H1 (cell line): Measurements from ENCODE around the gene CD4. TPM values are rescaled to one million over a fixed set of nuclear protein-coding genes. Genes with fewer than 3 reads are reported as not detected.

Source experiments
- CTCF ChIA-PET: fragments of 300-600 bp; sonication (Branson Sonifier 250); formaldehyde crosslinking; loops from one replicate; lab custom pipeline; 2021; ENCODE audit not compliant: partially characterized antibody; lab: Charles Lee
- POLR2A ChIA-PET: fragments of 300-600 bp; sonication (Branson Sonifier 250); formaldehyde crosslinking; loops from one replicate; lab custom pipeline; 2021; ENCODE audit warnings: inconsistent platforms; ENCODE audit not compliant: partially characterized antibody; lab: Charles Lee
- DNase-seq, 2 experiments: peaks; one replicate each; pipeline versions ENCODE4 v3.0.0 to v3.0.0-alpha.2; 2010 to 2022; ENCODE audit warnings: low spot score in 2 of 2, low read depth in 1 of 2, mixed read lengths in 1 of 2
- FAIRE-seq: peaks from 2 replicates; lab custom pipeline; 2011; peaks lifted over from hg19 to GRCh38; lab: Jason Lieb, UNC
- H2AFZ ChIP-seq: 2 replicates; pipeline ENCODE4 v1.8.1; 2012; ENCODE audit warnings: low read length, inconsistent platforms
- H2AK5ac ChIP-seq: 2 replicates; pipeline ENCODE4 v1.6.1; 2013; ENCODE audit warnings: low read depth, low read length
- H2BK120ac ChIP-seq: replicated peaks from 2 replicates; pipeline ENCODE3; 2013; ENCODE audit warnings: low read depth, low read length, inconsistent platforms
- H2BK12ac ChIP-seq: 2 replicates; pipeline ENCODE4 v1.6.1; 2013; ENCODE audit warnings: low read depth, low read length
- H2BK15ac ChIP-seq: 2 replicates; pipeline ENCODE4 v1.6.1; 2013; ENCODE audit warnings: low read length
- H2BK20ac ChIP-seq: 2 replicates; pipeline ENCODE4 v1.6.1; 2013; ENCODE audit warnings: low read length
- H2BK5ac ChIP-seq: 2 replicates; pipeline ENCODE4 v1.6.1; 2013; ENCODE audit warnings: low read depth, low read length
- H3K14ac ChIP-seq: 2 replicates; pipeline ENCODE4 v1.6.1; 2013; ENCODE audit warnings: inconsistent platforms; ENCODE audit not compliant: insufficient read length
- H3K18ac ChIP-seq: 2 replicates; pipeline ENCODE4 v1.6.1; 2013; ENCODE audit warnings: low read length; ENCODE audit errors: extremely low read depth
- H3K23ac ChIP-seq: 2 replicates; pipeline ENCODE4 v1.6.1; 2013; ENCODE audit warnings: inconsistent platforms; ENCODE audit not compliant: insufficient read length
- H3K23me2 ChIP-seq: 2 replicates; pipeline ENCODE4 v1.6.1; 2013; ENCODE audit warnings: low read depth, low read length
- H3K27ac ChIP-seq: 2 replicates; pipeline ENCODE4 v1.6.1; 2011; ENCODE audit warnings: low read depth, low read length, inconsistent platforms
- H3K27me3 ChIP-seq, 4 experiments: replicated peaks in 1 of 4; 1 replicate in 1 of 4; 2 replicates in 3 of 4; pipeline versions ENCODE4 v1.6.1 to v1.8.1; 2011 to 2013; ENCODE audit warnings: low read length in 3 of 4, mild to moderate bottlenecking in 3 of 4, inconsistent platforms in 2 of 4, mixed read lengths in 2 of 4, moderate library complexity in 1 of 4; ENCODE audit not compliant: control insufficient read depth in 3 of 4, insufficient read depth in 3 of 4; ENCODE audit errors: extremely low read depth in 1 of 4
- H3K36me3 ChIP-seq, 4 experiments: 2 replicates each; pipeline versions ENCODE4 v1.6.1 to v1.8.1; 2011 to 2013; ENCODE audit warnings: mild to moderate bottlenecking in 4 of 4, low read length in 3 of 4, moderate library complexity in 2 of 4, control low read depth in 1 of 4, inconsistent platforms in 1 of 4; ENCODE audit not compliant: insufficient read depth in 4 of 4, control insufficient read depth in 2 of 4
- H3K4ac ChIP-seq: replicated peaks from 2 replicates; pipeline ENCODE3; 2013; ENCODE audit warnings: low read length, low read depth, mixed read lengths, inconsistent platforms; ENCODE audit not compliant: insufficient read length
- H3K4me1 ChIP-seq, 4 experiments: replicated peaks in 1 of 4; 1 replicate in 1 of 4; 2 replicates in 3 of 4; pipeline versions ENCODE4 v1.6.1 to v1.8.1; 2011 to 2013; ENCODE audit warnings: low read length in 3 of 4, inconsistent platforms in 2 of 4, mixed read lengths in 1 of 4; ENCODE audit not compliant: insufficient read depth in 4 of 4, control insufficient read depth in 3 of 4
- H3K4me2 ChIP-seq, 2 experiments: 2 replicates each; pipeline versions ENCODE4 v1.6.1 to v1.8.1; 2011 to 2013; ENCODE audit warnings: low read depth in 2 of 2, low read length in 2 of 2, control low read depth in 1 of 2, inconsistent platforms in 1 of 2, mild to moderate bottlenecking in 1 of 2; ENCODE audit not compliant: insufficient read depth in 1 of 2
- H3K4me3 ChIP-seq, 4 experiments: fragments of 200-600, 300-600 bp in 1 of 4; sonication (generic), shearing (Covaris generic), sonication (Bioruptor Twin) in 1 of 4; 2 replicates each; pipeline versions ENCODE4 v1.5.1 to v1.8.1; 2011 to 2016; ENCODE audit warnings: low read length in 4 of 4, low read depth in 3 of 4, control low read depth in 2 of 4, inconsistent platforms in 2 of 4, mild to moderate bottlenecking in 2 of 4, mixed read lengths in 1 of 4, moderate library complexity in 1 of 4; ENCODE audit not compliant: insufficient read depth in 2 of 4; ENCODE audit errors: extremely low read depth in 1 of 4
- H3K56ac ChIP-seq: replicated peaks from 2 replicates; pipeline ENCODE3; 2013; ENCODE audit warnings: low read depth, mild to moderate bottlenecking, mixed read lengths, low read length, inconsistent platforms; ENCODE audit not compliant: insufficient read length
- H3K79me1 ChIP-seq: 2 replicates; pipeline ENCODE4 v1.6.1; 2013; ENCODE audit warnings: low read depth, low read length, control low read depth
- H3K79me2 ChIP-seq, 2 experiments: 2 replicates each; pipeline versions ENCODE4 v1.6.1 to v1.8.1; 2012 to 2013; ENCODE audit warnings: low read length in 2 of 2, mild to moderate bottlenecking in 2 of 2, inconsistent platforms in 1 of 2; ENCODE audit not compliant: insufficient read depth in 2 of 2, control insufficient read depth in 1 of 2
- H3K9ac ChIP-seq, 4 experiments: replicated peaks in 1 of 4; 1 replicate in 1 of 4; 2 replicates in 3 of 4; pipeline versions ENCODE4 v1.6.1 to v1.8.1; 2011 to 2013; ENCODE audit warnings: low read depth in 3 of 4, low read length in 3 of 4, control low read depth in 2 of 4, mild to moderate bottlenecking in 2 of 4, moderate library complexity in 2 of 4, inconsistent platforms in 1 of 4; ENCODE audit errors: extremely low read depth in 1 of 4
- H3K9me3 ChIP-seq, 2 experiments: 2 replicates each; pipeline versions ENCODE4 v1.6.1 to v1.8.1; 2012 to 2013; ENCODE audit warnings: mild to moderate bottlenecking in 2 of 2, moderate library complexity in 2 of 2, control low read depth in 1 of 2, inconsistent platforms in 1 of 2, low read depth in 1 of 2, low read length in 1 of 2, mixed read lengths in 1 of 2; ENCODE audit not compliant: insufficient read depth in 2 of 2
- H4K20me1 ChIP-seq, 2 experiments: replicated peaks in 1 of 2; 2 replicates each; pipeline versions ENCODE3 to v1.8.1; 2011 to 2013; ENCODE audit warnings: inconsistent platforms in 2 of 2, low read length in 2 of 2, mild to moderate bottlenecking in 1 of 2; ENCODE audit not compliant: insufficient read depth in 2 of 2, control insufficient read depth in 1 of 2
- H4K5ac ChIP-seq: 2 replicates; pipeline ENCODE4 v1.6.1; 2013; ENCODE audit warnings: low read length, low read depth, mixed read lengths, inconsistent platforms; ENCODE audit not compliant: insufficient read length
- H4K8ac ChIP-seq: 2 replicates; pipeline ENCODE4 v1.8.0; 2013; ENCODE audit warnings: mild to moderate bottlenecking, moderate library complexity, low read length, inconsistent platforms; ENCODE audit not compliant: insufficient read depth; ENCODE audit errors: extremely low read depth
- H4K91ac ChIP-seq: replicated peaks from 2 replicates; pipeline ENCODE3; 2013; ENCODE audit warnings: low read length, mixed read lengths, inconsistent platforms; ENCODE audit not compliant: insufficient read length
- RBBP5 ChIP-seq: IDR thresholded peaks from 2 replicates; pipeline ENCODE4 v1.7.1; 2012; ENCODE audit warnings: low read depth, mild to moderate bottlenecking, inconsistent platforms, low read length, moderate library complexity, borderline replicate concordance
- WGBS, 2 experiments: shearing (Covaris generic) in 1 of 2; methylation state at CpG; one replicate each; pipeline versions ENCODE4 v1.1.6 to v1.1.7; 2013 to 2015; ENCODE audit warnings: low lambda C conversion rate in 2 of 2, mixed read lengths in 2 of 2, inconsistent platforms in 1 of 2, low coverage in 1 of 2, missing lambda C conversion rate in 1 of 2; ENCODE audit not compliant: insufficient replicate concordance in 2 of 2, insufficient coverage in 1 of 2, insufficient read length in 1 of 2; ENCODE audit errors: extremely low coverage in 1 of 2, missing lambda C conversion rate in 1 of 2; 5-methylcytosine and 5-hydroxymethylcytosine counted together
- polyA plus RNA-seq, 7 experiments: library from polyadenylated mRNA; depleted of rRNA in 3 of 7; stranded (reverse) in 5 of 7; unstranded in 2 of 7; fragments of >200 nt in 5 of 7; fragments of 200-250 nt in 2 of 7; gene quantifications; 1 replicate in 5 of 7; 2 replicates in 1 of 7; 4 replicates in 1 of 7; pipeline versions ENCODE4 v1.2.1 to v1.2.3, GENCODE V29; 2011 to 2013; ENCODE audit warnings: missing spikeins in 2 of 7, mixed read lengths in 2 of 7
- total RNA-seq: library from RNA; stranded (reverse); fragmentation: NEBNext Ultra II Directional; extraction: Animal tissue kit (Norgen Biotek cat#: 25700); gene quantifications from 2 replicates; pipeline ENCODE4 v1.2.1, GENCODE V29; 2021

The CD4 gene
- total and polyA plus RNA-seq, 2 of the 8 experiments (the other 6 are each of a cell fraction or from before 2014, with no cell fraction given), result 3.4 to 5.1 TPM

- no peak overlapping the region for H3K4ac ChIP-seq
- CTCF ChIA-PET, result interaction anchor here (0.8 to 2.1 kb wide), 2 partner anchors 10 to 15 kb away, joined by 3 to 7 read pairs; no protein-coding TSS in a partner anchor
- H2BK12ac ChIP-seq, result no peak overlapping the region
- H3K56ac ChIP-seq, result no peak overlapping the region
- FAIRE-seq (no peak), DNase-seq (no peak)
- H2AK5ac ChIP-seq, result no peak overlapping the region
- POLR2A ChIA-PET, result interaction anchor here (14.9 to 18.9 kb wide), 2 partner anchors 18 to 77 kb away, joined by 442 to 588 read pairs; partner anchors contain the start of genes C12orf57, CDCA3, GNB3 and RNU7-1
- no peak overlapping the region for H3K27ac ChIP-seq
- H2AFZ ChIP-seq, result no peak overlapping the region
- no peak overlapping the region for H3K14ac ChIP-seq
- peaks cover under 1 to 2% of the 10 kb centered on the region in 2 experiments for H4K20me1 ChIP-seq
- no peak overlapping the region; the same call in 1 of the 2 replicates for H4K8ac ChIP-seq
- H3K18ac ChIP-seq, result no peak overlapping the region
- H3K4me3 ChIP-seq, result no peak overlapping the region
- no peaks in the 10 kb centered on the region for H3K9me3 ChIP-seq
- H3K4me1 ChIP-seq, result peaks cover 5 to 16% (median 11%) of the 10 kb centered on the region in 4 experiments
- H3K4me2 ChIP-seq, result no peak overlapping the region
- peaks cover 0 to 7% of the 10 kb centered on the region in 2 experiments; a peak in 2 of 4 replicates for H3K79me2 ChIP-seq
- peaks cover 5% of the 10 kb centered on the region; the same call in 1 of the 2 replicates for H3K23me2 ChIP-seq
- no peak overlapping the region for H2BK20ac ChIP-seq
- H3K9ac ChIP-seq, result no peak overlapping the region
- peaks cover 25 to 61% (median 50%) of the 10 kb centered on the region in 4 experiments for H3K36me3 ChIP-seq
- no peak overlapping the region for H3K23ac ChIP-seq
- H4K5ac ChIP-seq, result no peak overlapping the region
- no peak overlapping the region for H2BK5ac ChIP-seq
- TF ChIP-seq RBBP5, result no peak
- H2BK120ac ChIP-seq, result no peak overlapping the region
- no peaks in the 10 kb centered on the region; the same call in 1 of the 2 replicates for H3K79me1 ChIP-seq
- 93% methylated on average over 11 of the region's 11 CpGs; no CpG with 5 or more reads in 1 of the 2 experiments for WGBS, 2 experiments
- no peak overlapping the region for H2BK15ac ChIP-seq
- H4K91ac ChIP-seq, result no peak overlapping the region
- H3K27me3 ChIP-seq, result no peaks in the 10 kb centered on the region
Observed at GRCh38 chr12:6863033-6863432, 73.7 kb downstream of the CD4 start.
